H1 (cell line): ENCODE measurements around the gene CTSW. TPM values are rescaled to one million over a fixed set of nuclear protein-coding genes. Genes with fewer than 3 reads are reported as not detected.

Experiments used
- CTCF ChIA-PET: fragments of 300-600 bp; sonication (Branson Sonifier 250); formaldehyde crosslinking; loops from one replicate; lab custom pipeline; 2021; ENCODE audit not compliant: partially characterized antibody; lab: Charles Lee
- POLR2A ChIA-PET: fragments of 300-600 bp; sonication (Branson Sonifier 250); formaldehyde crosslinking; loops from one replicate; lab custom pipeline; 2021; ENCODE audit warnings: inconsistent platforms; ENCODE audit not compliant: partially characterized antibody; lab: Charles Lee
- DNase-seq, 2 experiments: peaks; one replicate each; pipeline versions ENCODE4 v3.0.0 to v3.0.0-alpha.2; 2010 to 2022; ENCODE audit warnings: low spot score in 2 of 2, low read depth in 1 of 2, mixed read lengths in 1 of 2
- FAIRE-seq: peaks from 2 replicates; lab custom pipeline; 2011; peaks lifted over from hg19 to GRCh38; lab: Jason Lieb, UNC
- H2AFZ ChIP-seq: 2 replicates; pipeline ENCODE4 v1.8.1; 2012; ENCODE audit warnings: low read length, inconsistent platforms
- H2AK5ac ChIP-seq: 2 replicates; pipeline ENCODE4 v1.6.1; 2013; ENCODE audit warnings: low read depth, low read length
- H2BK120ac ChIP-seq: replicated peaks from 2 replicates; pipeline ENCODE3; 2013; ENCODE audit warnings: low read depth, low read length, inconsistent platforms
- H2BK12ac ChIP-seq: 2 replicates; pipeline ENCODE4 v1.6.1; 2013; ENCODE audit warnings: low read depth, low read length
- H2BK15ac ChIP-seq: 2 replicates; pipeline ENCODE4 v1.6.1; 2013; ENCODE audit warnings: low read length
- H2BK20ac ChIP-seq: 2 replicates; pipeline ENCODE4 v1.6.1; 2013; ENCODE audit warnings: low read length
- H2BK5ac ChIP-seq: 2 replicates; pipeline ENCODE4 v1.6.1; 2013; ENCODE audit warnings: low read depth, low read length
- H3K14ac ChIP-seq: 2 replicates; pipeline ENCODE4 v1.6.1; 2013; ENCODE audit warnings: inconsistent platforms; ENCODE audit not compliant: insufficient read length
- H3K18ac ChIP-seq: 2 replicates; pipeline ENCODE4 v1.6.1; 2013; ENCODE audit warnings: low read length; ENCODE audit errors: extremely low read depth
- H3K23ac ChIP-seq: 2 replicates; pipeline ENCODE4 v1.6.1; 2013; ENCODE audit warnings: inconsistent platforms; ENCODE audit not compliant: insufficient read length
- H3K23me2 ChIP-seq: 2 replicates; pipeline ENCODE4 v1.6.1; 2013; ENCODE audit warnings: low read depth, low read length
- H3K27ac ChIP-seq: 2 replicates; pipeline ENCODE4 v1.6.1; 2011; ENCODE audit warnings: low read depth, low read length, inconsistent platforms
- H3K27me3 ChIP-seq, 4 experiments: replicated peaks in 1 of 4; 1 replicate in 1 of 4; 2 replicates in 3 of 4; pipeline versions ENCODE4 v1.6.1 to v1.8.1; 2011 to 2013; ENCODE audit warnings: low read length in 3 of 4, mild to moderate bottlenecking in 3 of 4, inconsistent platforms in 2 of 4, mixed read lengths in 2 of 4, moderate library complexity in 1 of 4; ENCODE audit not compliant: control insufficient read depth in 3 of 4, insufficient read depth in 3 of 4; ENCODE audit errors: extremely low read depth in 1 of 4
- H3K36me3 ChIP-seq, 4 experiments: 2 replicates each; pipeline versions ENCODE4 v1.6.1 to v1.8.1; 2011 to 2013; ENCODE audit warnings: mild to moderate bottlenecking in 4 of 4, low read length in 3 of 4, moderate library complexity in 2 of 4, control low read depth in 1 of 4, inconsistent platforms in 1 of 4; ENCODE audit not compliant: insufficient read depth in 4 of 4, control insufficient read depth in 2 of 4
- H3K4ac ChIP-seq: replicated peaks from 2 replicates; pipeline ENCODE3; 2013; ENCODE audit warnings: low read length, low read depth, mixed read lengths, inconsistent platforms; ENCODE audit not compliant: insufficient read length
- H3K4me1 ChIP-seq, 4 experiments: replicated peaks in 1 of 4; 1 replicate in 1 of 4; 2 replicates in 3 of 4; pipeline versions ENCODE4 v1.6.1 to v1.8.1; 2011 to 2013; ENCODE audit warnings: low read length in 3 of 4, inconsistent platforms in 2 of 4, mixed read lengths in 1 of 4; ENCODE audit not compliant: insufficient read depth in 4 of 4, control insufficient read depth in 3 of 4
- H3K4me2 ChIP-seq, 2 experiments: 2 replicates each; pipeline versions ENCODE4 v1.6.1 to v1.8.1; 2011 to 2013; ENCODE audit warnings: low read depth in 2 of 2, low read length in 2 of 2, control low read depth in 1 of 2, inconsistent platforms in 1 of 2, mild to moderate bottlenecking in 1 of 2; ENCODE audit not compliant: insufficient read depth in 1 of 2
- H3K4me3 ChIP-seq, 4 experiments: fragments of 200-600, 300-600 bp in 1 of 4; sonication (generic), shearing (Covaris generic), sonication (Bioruptor Twin) in 1 of 4; 2 replicates each; pipeline versions ENCODE4 v1.5.1 to v1.8.1; 2011 to 2016; ENCODE audit warnings: low read length in 4 of 4, low read depth in 3 of 4, control low read depth in 2 of 4, inconsistent platforms in 2 of 4, mild to moderate bottlenecking in 2 of 4, mixed read lengths in 1 of 4, moderate library complexity in 1 of 4; ENCODE audit not compliant: insufficient read depth in 2 of 4; ENCODE audit errors: extremely low read depth in 1 of 4
- H3K56ac ChIP-seq: replicated peaks from 2 replicates; pipeline ENCODE3; 2013; ENCODE audit warnings: low read depth, mild to moderate bottlenecking, mixed read lengths, low read length, inconsistent platforms; ENCODE audit not compliant: insufficient read length
- H3K79me1 ChIP-seq: 2 replicates; pipeline ENCODE4 v1.6.1; 2013; ENCODE audit warnings: low read depth, low read length, control low read depth
- H3K79me2 ChIP-seq, 2 experiments: 2 replicates each; pipeline versions ENCODE4 v1.6.1 to v1.8.1; 2012 to 2013; ENCODE audit warnings: low read length in 2 of 2, mild to moderate bottlenecking in 2 of 2, inconsistent platforms in 1 of 2; ENCODE audit not compliant: insufficient read depth in 2 of 2, control insufficient read depth in 1 of 2
- H3K9ac ChIP-seq, 4 experiments: replicated peaks in 1 of 4; 1 replicate in 1 of 4; 2 replicates in 3 of 4; pipeline versions ENCODE4 v1.6.1 to v1.8.1; 2011 to 2013; ENCODE audit warnings: low read depth in 3 of 4, low read length in 3 of 4, control low read depth in 2 of 4, mild to moderate bottlenecking in 2 of 4, moderate library complexity in 2 of 4, inconsistent platforms in 1 of 4; ENCODE audit errors: extremely low read depth in 1 of 4
- H3K9me3 ChIP-seq, 2 experiments: 2 replicates each; pipeline versions ENCODE4 v1.6.1 to v1.8.1; 2012 to 2013; ENCODE audit warnings: mild to moderate bottlenecking in 2 of 2, moderate library complexity in 2 of 2, control low read depth in 1 of 2, inconsistent platforms in 1 of 2, low read depth in 1 of 2, low read length in 1 of 2, mixed read lengths in 1 of 2; ENCODE audit not compliant: insufficient read depth in 2 of 2
- H4K20me1 ChIP-seq, 2 experiments: replicated peaks in 1 of 2; 2 replicates each; pipeline versions ENCODE3 to v1.8.1; 2011 to 2013; ENCODE audit warnings: inconsistent platforms in 2 of 2, low read length in 2 of 2, mild to moderate bottlenecking in 1 of 2; ENCODE audit not compliant: insufficient read depth in 2 of 2, control insufficient read depth in 1 of 2
- H4K5ac ChIP-seq: 2 replicates; pipeline ENCODE4 v1.6.1; 2013; ENCODE audit warnings: low read length, low read depth, mixed read lengths, inconsistent platforms; ENCODE audit not compliant: insufficient read length
- H4K8ac ChIP-seq: 2 replicates; pipeline ENCODE4 v1.8.0; 2013; ENCODE audit warnings: mild to moderate bottlenecking, moderate library complexity, low read length, inconsistent platforms; ENCODE audit not compliant: insufficient read depth; ENCODE audit errors: extremely low read depth
- H4K91ac ChIP-seq: replicated peaks from 2 replicates; pipeline ENCODE3; 2013; ENCODE audit warnings: low read length, mixed read lengths, inconsistent platforms; ENCODE audit not compliant: insufficient read length
- BACH1 ChIP-seq: IDR thresholded peaks from 2 replicates; pipeline ENCODE4 v1.6.1; 2012; ENCODE audit warnings: low read length, improper control_type of control experiment
- CEBPB ChIP-seq: IDR thresholded peaks from 2 replicates; pipeline ENCODE4 v1.6.1; 2012; ENCODE audit warnings: low read depth, low read length
- HDAC2 ChIP-seq, 2 experiments: fragments of 300-600 bp in 1 of 2; sonication (generic) in 1 of 2; IDR thresholded peaks; 2 replicates each; pipeline ENCODE4 v1.6.1; 2011 to 2012; ENCODE audit warnings: low read depth in 2 of 2, low read length in 2 of 2, mild to moderate bottlenecking in 2 of 2, moderate library complexity in 2 of 2, borderline replicate concordance in 1 of 2, inconsistent platforms in 1 of 2
- MAFK ChIP-seq: IDR thresholded peaks from 2 replicates; pipeline ENCODE4 v1.6.1; 2012; ENCODE audit warnings: low read depth, mild to moderate bottlenecking, improper control_type of control experiment, low read length
- MAX ChIP-seq: IDR thresholded peaks from 2 replicates; pipeline ENCODE4 v1.6.1; 2012; ENCODE audit warnings: inconsistent platforms
- POU5F1 ChIP-seq: IDR thresholded peaks from 2 replicates; pipeline ENCODE4 v1.6.1; 2011; ENCODE audit warnings: low read depth, mild to moderate bottlenecking, low read length, moderate library complexity
- RFX5 ChIP-seq: IDR thresholded peaks from 2 replicates; pipeline ENCODE4 v1.6.1; 2011; ENCODE audit warnings: low read depth, low read length, improper control_type of control experiment, borderline replicate concordance
- SP1 ChIP-seq: IDR thresholded peaks from 2 replicates; pipeline ENCODE4 v1.6.1; 2011; ENCODE audit warnings: low read depth, low read length
- SP2 ChIP-seq: IDR thresholded peaks from 2 replicates; pipeline ENCODE4 v1.6.1; 2012; ENCODE audit warnings: mild to moderate bottlenecking, low read length, inconsistent platforms
- SRF ChIP-seq: IDR thresholded peaks from 2 replicates; pipeline ENCODE4 v1.6.1; 2011; ENCODE audit warnings: mild to moderate bottlenecking, low read depth, low read length, moderate library complexity
- TEAD4 ChIP-seq: IDR thresholded peaks from 2 replicates; pipeline ENCODE4 v1.6.1; 2012; ENCODE audit warnings: low read depth, low read length, inconsistent platforms, mixed read lengths
- WGBS, 2 experiments: shearing (Covaris generic) in 1 of 2; methylation state at CpG; one replicate each; pipeline versions ENCODE4 v1.1.6 to v1.1.7; 2013 to 2015; ENCODE audit warnings: low lambda C conversion rate in 2 of 2, mixed read lengths in 2 of 2, inconsistent platforms in 1 of 2, low coverage in 1 of 2, missing lambda C conversion rate in 1 of 2; ENCODE audit not compliant: insufficient replicate concordance in 2 of 2, insufficient coverage in 1 of 2, insufficient read length in 1 of 2; ENCODE audit errors: extremely low coverage in 1 of 2, missing lambda C conversion rate in 1 of 2; 5-methylcytosine and 5-hydroxymethylcytosine counted together
- polyA plus RNA-seq, 7 experiments: library from polyadenylated mRNA; depleted of rRNA in 3 of 7; stranded (reverse) in 5 of 7; unstranded in 2 of 7; fragments of >200 nt in 5 of 7; fragments of 200-250 nt in 2 of 7; gene quantifications; 1 replicate in 5 of 7; 2 replicates in 1 of 7; 4 replicates in 1 of 7; pipeline versions ENCODE4 v1.2.1 to v1.2.3, GENCODE V29; 2011 to 2013; ENCODE audit warnings: missing spikeins in 2 of 7, mixed read lengths in 2 of 7
- total RNA-seq: library from RNA; stranded (reverse); fragmentation: NEBNext Ultra II Directional; extraction: Animal tissue kit (Norgen Biotek cat#: 25700); gene quantifications from 2 replicates; pipeline ENCODE4 v1.2.1, GENCODE V29; 2021

The CTSW gene
- total and polyA plus RNA-seq, 2 of the 8 experiments (the other 6 are each of a cell fraction or from before 2014, with no cell fraction given): not detected

DNA sequence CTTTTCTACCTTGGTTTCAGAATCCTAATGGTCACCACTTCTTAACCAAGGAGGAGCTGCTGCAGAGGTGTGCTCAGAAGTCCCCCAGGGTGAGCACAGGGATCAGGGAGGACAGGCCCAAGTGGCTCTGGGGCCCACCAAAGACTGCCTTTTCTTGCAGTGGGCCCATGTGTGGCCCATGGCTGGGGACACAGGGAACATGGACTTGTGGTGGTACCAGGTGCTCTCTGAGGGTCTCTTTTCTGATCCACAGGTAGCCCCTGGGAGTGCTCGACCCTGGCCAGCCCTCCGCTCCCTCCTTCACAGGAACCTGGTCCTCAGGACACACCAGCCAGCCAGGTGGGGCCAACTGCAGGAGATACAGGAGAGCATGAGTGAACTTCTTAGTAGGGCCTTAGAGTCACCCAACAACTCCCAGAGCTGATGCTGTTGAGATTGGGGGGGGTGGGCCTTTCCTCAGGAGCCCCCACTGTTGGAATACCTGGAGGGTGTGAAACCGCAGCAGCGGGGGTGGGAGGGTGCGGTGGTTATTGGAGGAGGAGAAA lies 17.4 kb upstream of the CTSW start:
- H4K20me1 ChIP-seq: no peaks in the 10 kb centered on the region
- no peak overlapping the region for H3K56ac ChIP-seq
- ChIA-PET CTCF (interaction anchor here (1.3 to 9.9 kb wide), 6 partner anchors 10 to 46 kb away, joined by 4 to 191 read pairs (median 21); partner anchors contain the start of genes CCDC85B, CTSW, EFEMP2 and FIBP), POLR2A (interaction anchor here (38.3 to 39.7 kb wide), 2 partner anchors 6 to 13 kb away, joined by 1071 read pairs; partner anchors contain the start of genes CCDC85B, CFL1, CTSW and EFEMP2)
- DNase-seq: no peak
- H2AFZ ChIP-seq: no peak overlapping the region
- no peak overlapping the region for H3K18ac ChIP-seq
- no peak overlapping the region for H2AK5ac ChIP-seq
- no peak for FAIRE-seq
- H3K36me3 ChIP-seq: peaks cover 5 to 17% (median 14%) of the 10 kb centered on the region in 4 experiments
- no peak overlapping the region for H2BK20ac ChIP-seq
- H2BK15ac ChIP-seq: no peak overlapping the region
- H3K9me3 ChIP-seq: no peaks in the 10 kb centered on the region
- no peak overlapping the region for H3K9ac ChIP-seq
- WGBS, 2 experiments: 95% methylated on average over 4 of the region's 5 CpGs; no CpG with 5 or more reads in 1 of the 2 experiments
- H3K4me1 ChIP-seq: peaks cover 0 to 10% (median 6%) of the 10 kb centered on the region in 4 experiments; a peak in 5 of 7 replicates
- no peak overlapping the region for H3K4ac ChIP-seq
- no peak overlapping the region for H3K23ac ChIP-seq
- no peak overlapping the region for H2BK5ac ChIP-seq
- H3K4me2 ChIP-seq: no peak overlapping the region; a peak in 1 of 4 replicates
- H2BK12ac ChIP-seq: no peak overlapping the region
- no peak overlapping the region for H2BK120ac ChIP-seq
- H4K91ac ChIP-seq: no peak overlapping the region
- peaks cover 0 to 8% of the 10 kb centered on the region in 2 experiments; a peak in 1 of 4 replicates for H3K79me2 ChIP-seq
- H3K4me3 ChIP-seq: no peak overlapping the region
- H4K5ac ChIP-seq: no peak overlapping the region
- no peaks in the 10 kb centered on the region for H3K27me3 ChIP-seq
- no peak overlapping the region for H3K27ac ChIP-seq
- H3K23me2 ChIP-seq: peaks cover 16% of the 10 kb centered on the region
- H4K8ac ChIP-seq: no peak overlapping the region; the same call in 1 of the 2 replicates
- H3K14ac ChIP-seq: no peak overlapping the region
- no peaks in the 10 kb centered on the region; the same call in 1 of the 2 replicates for H3K79me1 ChIP-seq
- no peak for TF ChIP-seq BACH1
- no peak for TF ChIP-seq RFX5
- TF ChIP-seq SRF: no peak
- TF ChIP-seq SP1: no peak
- TF ChIP-seq MAX: no peak
- TF ChIP-seq CEBPB: no peak
- TF ChIP-seq SP2: no peak
- TF ChIP-seq POU5F1: no peak
- no peak for TF ChIP-seq MAFK
- no peak for TF ChIP-seq HDAC2 (IDR thresholded peaks at IDR 0.05; ENCODE audit: borderline replicate concordance in 1 of 2, low read depth in 2 of 2, low read length in 2 of 2)
- no peak for TF ChIP-seq TEAD4
